IMR-90 (cell line): Measurements from ENCODE around the gene ORMDL3. TPM values are rescaled to one million over a fixed set of nuclear protein-coding genes. Genes with fewer than 3 reads are reported as not detected.

ENCODE experiments used
- ATAC-seq: fragments of 200-7000 bp; cut with Tn5 transposase; 2 replicates; pipeline ENCODE4 v1.9.1; 2020; ENCODE audit warnings: low read depth, mild to moderate bottlenecking, moderate library complexity
- BruUV-seq: library from RNA; stranded (reverse); fragments of 400-500 nt; replicated peaks from 2 replicates; lab custom pipeline; 2021; lab: Mats Ljungman, UMichigan
- CTCF ChIA-PET: fragments of 300-600 bp; formaldehyde crosslinking; extraction: SDS; loops from one replicate; lab custom pipeline; 2021; ENCODE audit warnings: antibody characterized with exemption; lab: Yijun Ruan, JAX
- POLR2A ChIA-PET: fragments of 300-600 bp; sonication (Branson Sonifier 250); formaldehyde crosslinking; loops from one replicate; lab custom pipeline; 2022; ENCODE audit warnings: antibody characterized with exemption; ENCODE audit not compliant: unreplicated experiment; lab: Charles Lee
- DNase-seq: peaks from one replicate; pipeline ENCODE4 v3.0.0; 2013
- H2AFZ ChIP-seq: replicated peaks from 2 replicates; pipeline ENCODE3; 2013; ENCODE audit warnings: low read length, mild to moderate bottlenecking; ENCODE audit not compliant: poor library complexity
- H2AK5ac ChIP-seq: 2 replicates; pipeline ENCODE4 v1.6.1; 2013; ENCODE audit warnings: low read depth, low read length, inconsistent platforms
- H2AK9ac ChIP-seq: replicated peaks from 2 replicates; pipeline ENCODE3; 2013; ENCODE audit warnings: mild to moderate bottlenecking, low read depth, low read length, moderate library complexity; ENCODE audit not compliant: poor library complexity
- H2BK120ac ChIP-seq: 2 replicates; pipeline ENCODE4 v1.6.1; 2013; ENCODE audit warnings: low read depth, low read length, inconsistent platforms
- H2BK15ac ChIP-seq: 3 replicates; pipeline ENCODE4 v1.6.1; 2013; ENCODE audit warnings: low read depth, low read length, inconsistent platforms
- H2BK20ac ChIP-seq: 2 replicates; pipeline ENCODE4 v1.6.1; 2013; ENCODE audit warnings: low read depth, mild to moderate bottlenecking, inconsistent platforms, low read length, moderate library complexity
- H2BK5ac ChIP-seq: 2 replicates; pipeline ENCODE4 v1.6.1; 2013; ENCODE audit warnings: mild to moderate bottlenecking, low read depth, low read length, inconsistent platforms; ENCODE audit not compliant: poor library complexity, severe bottlenecking
- H3K14ac ChIP-seq: replicated peaks from 2 replicates; pipeline ENCODE4 v1.6.1; 2013; ENCODE audit warnings: low read depth, low read length, inconsistent platforms
- H3K18ac ChIP-seq: 2 replicates; pipeline ENCODE4 v1.6.1; 2013; ENCODE audit warnings: low read depth, low read length, control low read depth
- H3K23ac ChIP-seq: 2 replicates; pipeline ENCODE4 v1.6.1; 2013; ENCODE audit warnings: low read depth, low read length, inconsistent platforms
- H3K27ac ChIP-seq: 2 replicates; pipeline ENCODE4 v1.5.1; 2013; ENCODE audit warnings: mild to moderate bottlenecking, control low read depth, low read length; ENCODE audit not compliant: insufficient read depth
- H3K27me3 ChIP-seq: 2 replicates; pipeline ENCODE4 v1.6.1; 2013; ENCODE audit warnings: low read length; ENCODE audit not compliant: control insufficient read depth, insufficient read depth
- H3K36me3 ChIP-seq: 2 replicates; pipeline ENCODE4 v1.6.1; 2013; ENCODE audit warnings: low read length, mixed read lengths; ENCODE audit not compliant: control insufficient read depth, insufficient read depth
- H3K4ac ChIP-seq: 2 replicates; pipeline ENCODE4 v1.6.1; 2013; ENCODE audit warnings: low read depth, low read length, inconsistent platforms
- H3K4me1 ChIP-seq: 2 replicates; pipeline ENCODE4 v1.6.1; 2013; ENCODE audit warnings: low read length, mixed read lengths; ENCODE audit not compliant: control insufficient read depth, insufficient read depth
- H3K4me2 ChIP-seq: 2 replicates; pipeline ENCODE4 v1.6.1; 2013; ENCODE audit warnings: low read depth, mild to moderate bottlenecking, control low read depth, low read length, moderate library complexity
- H3K4me3 ChIP-seq: 2 replicates; pipeline ENCODE4 v1.5.1; 2013; ENCODE audit warnings: low read depth, mild to moderate bottlenecking, control low read depth, low read length, moderate library complexity; ENCODE audit not compliant: insufficient read depth
- H3K56ac ChIP-seq: 2 replicates; pipeline ENCODE4 v1.6.1; 2013; ENCODE audit warnings: low read length, inconsistent platforms; ENCODE audit not compliant: insufficient read depth; ENCODE audit errors: extremely low read depth
- H3K79me1 ChIP-seq, 2 experiments: 2 replicates each; pipeline ENCODE4 v1.6.1; 2013; ENCODE audit warnings: low read length in 2 of 2, inconsistent platforms in 1 of 2, low read depth in 1 of 2
- H3K9ac ChIP-seq: 2 replicates; pipeline ENCODE4 v1.6.1; 2013; ENCODE audit warnings: low read depth, low read length, control low read depth
- H3K9me1 ChIP-seq: 2 replicates; pipeline ENCODE4 v1.6.1; 2013; ENCODE audit warnings: low read length, inconsistent platforms; ENCODE audit not compliant: insufficient read depth
- H3K9me3 ChIP-seq: 2 replicates; pipeline ENCODE4 v1.6.1; 2013; ENCODE audit warnings: low read length; ENCODE audit not compliant: control insufficient read depth, insufficient read depth
- H4K20me1 ChIP-seq: 2 replicates; pipeline ENCODE4 v1.6.1; 2013; ENCODE audit warnings: low read length, inconsistent platforms; ENCODE audit not compliant: insufficient read depth
- H4K5ac ChIP-seq: 2 replicates; pipeline ENCODE4 v1.6.1; 2013; ENCODE audit warnings: mild to moderate bottlenecking, low read depth, low read length, control low read depth
- H4K8ac ChIP-seq, 2 experiments: 2 replicates each; pipeline ENCODE4 v1.6.1; 2013; ENCODE audit warnings: low read depth in 2 of 2, low read length in 2 of 2, control low read depth in 1 of 2, inconsistent platforms in 1 of 2
- H4K91ac ChIP-seq: 2 replicates; pipeline ENCODE4 v1.6.1; 2013; ENCODE audit warnings: low read depth, low read length, inconsistent platforms; ENCODE audit not compliant: insufficient read depth
- BHLHE40 ChIP-seq: fragments of 150-350 bp; IDR thresholded peaks from 2 replicates; pipeline ENCODE4 v1.6.1; 2016; ENCODE audit warnings: mild to moderate bottlenecking, low read depth, low read length
- FOS ChIP-seq: fragments of 150-350 bp; IDR thresholded peaks from 2 replicates; pipeline ENCODE4 v1.6.1; 2016; ENCODE audit warnings: low read depth, low read length
- MAFK ChIP-seq: IDR thresholded peaks from 2 replicates; pipeline ENCODE4 v1.6.1; 2012; ENCODE audit warnings: low read depth, low read length, improper control_type of control experiment
- MXI1 ChIP-seq: IDR thresholded peaks from 2 replicates; pipeline ENCODE4 v1.6.1; 2012; ENCODE audit warnings: low read depth, mild to moderate bottlenecking, low read length, moderate library complexity, borderline replicate concordance
- NFE2L2 ChIP-seq: fragments of 150-350 bp; IDR thresholded peaks from 2 replicates; pipeline ENCODE4 v1.6.1; 2016; ENCODE audit warnings: low read depth, mild to moderate bottlenecking, low read length
- RAD21 ChIP-seq: IDR thresholded peaks from 2 replicates; pipeline ENCODE4 v1.6.1; 2012; ENCODE audit warnings: low read length, improper control_type of control experiment
- RFX5 ChIP-seq: IDR thresholded peaks from 2 replicates; pipeline ENCODE4 v1.8.0; 2012; ENCODE audit warnings: low read depth, mild to moderate bottlenecking, low read length, moderate library complexity
- WGBS, 2 experiments: methylation state at CpG; one replicate each; pipeline versions ENCODE4 v1.1.5 to v1.1.7; 2013; ENCODE audit warnings: missing lambda C conversion rate in 2 of 2; ENCODE audit not compliant: insufficient read length in 1 of 2; ENCODE audit errors: extremely low coverage in 2 of 2; 5-methylcytosine and 5-hydroxymethylcytosine counted together
- dilution Hi-C: fragments of 300-500 bp; cut with HindIII; formaldehyde crosslinking; loops from one replicate; pipeline ENCODE4 v1.14.3; 2018; ENCODE audit warnings: low sequenced_read_pairs; ENCODE audit not compliant: unreplicated experiment
- in situ Hi-C: fragments of 300-500 bp; cut with MboI; formaldehyde crosslinking; loops from 3 replicates; pipeline ENCODE4 v1.14.3; 2019; ENCODE audit warnings: low sequenced_read_pairs, inconsistent platforms, mixed read lengths
- intact Hi-C: fragments of 100-400 bp; cut with micrococcal nuclease; formaldehyde crosslinking; loops from 2 replicates; pipeline ENCODE4 v1.10.0; 2022
- polyA plus RNA-seq, 3 experiments: library from polyadenylated mRNA; depleted of rRNA; stranded (reverse); fragments of >200 nt; gene quantifications; 2 replicates each; pipeline ENCODE4 v1.2.3, GENCODE V29; 2012; ENCODE audit warnings: low replicate concordance in 1 of 3
- total RNA-seq: library from RNA; depleted of rRNA; stranded (reverse); fragments of >200 nt; gene quantifications from 2 replicates; pipeline ENCODE4 v1.2.3, GENCODE V29; 2012
- TF ChIP-seq, protein P1 (sequence below): fragments of 150-350 bp; IDR thresholded peaks from 2 replicates; pipeline ENCODE4 v1.6.1; 2017; ENCODE audit warnings: mild to moderate bottlenecking, antibody characterized with exemption, low read length, low read depth
- TF ChIP-seq, protein P2 (sequence below): conservative IDR thresholded peaks from 2 replicates; pipeline ENCODE4 v1.5.1; 2012; ENCODE audit warnings: mild to moderate bottlenecking, low read depth, low read length, improper control_type of control experiment

ORMDL3 gene
- total and polyA plus RNA-seq, 2 of the 4 experiments (the other 2 are of a cell fraction) = 45.7 to 78.6 TPM

DNA sequence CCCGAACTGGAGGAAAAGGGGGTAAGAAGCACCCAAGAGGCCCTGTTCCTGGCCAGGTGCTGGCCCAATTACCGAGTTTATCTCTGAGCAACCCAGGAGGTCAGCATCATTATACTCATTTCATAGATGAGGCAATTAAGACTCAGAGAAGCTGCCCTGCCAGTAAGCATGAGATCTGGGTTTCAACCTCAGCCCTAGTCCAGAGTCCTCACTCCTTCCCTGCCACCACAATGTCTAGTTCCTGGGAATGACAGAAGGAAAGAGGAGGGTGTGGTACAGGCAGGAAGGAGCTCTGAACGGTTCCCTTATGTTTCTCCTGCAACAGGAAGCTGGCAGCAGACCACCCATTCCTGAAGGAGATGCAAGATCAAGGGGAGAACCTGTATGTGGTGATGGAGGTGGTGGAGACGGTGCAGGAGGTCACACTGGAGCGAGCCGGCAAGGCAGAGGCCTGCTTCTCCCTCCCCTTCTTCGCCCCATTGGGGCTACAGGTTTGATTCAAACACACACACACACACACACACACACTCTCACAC is 42.8 kb upstream of the ORMDL3 start:
- dilution Hi-C loops = no loop called here
- CTCF ChIA-PET = interaction anchor here (0.9 to 1.0 kb wide), 2 partner anchors 10 to 13 kb away, joined by 3 to 5 read pairs; no protein-coding TSS in a partner anchor

More for the DNA sequence above, 42.8 kb upstream of the ORMDL3 start:
- BruUV-seq = no TSS peak
- TF ChIP-seq, protein P1, sequence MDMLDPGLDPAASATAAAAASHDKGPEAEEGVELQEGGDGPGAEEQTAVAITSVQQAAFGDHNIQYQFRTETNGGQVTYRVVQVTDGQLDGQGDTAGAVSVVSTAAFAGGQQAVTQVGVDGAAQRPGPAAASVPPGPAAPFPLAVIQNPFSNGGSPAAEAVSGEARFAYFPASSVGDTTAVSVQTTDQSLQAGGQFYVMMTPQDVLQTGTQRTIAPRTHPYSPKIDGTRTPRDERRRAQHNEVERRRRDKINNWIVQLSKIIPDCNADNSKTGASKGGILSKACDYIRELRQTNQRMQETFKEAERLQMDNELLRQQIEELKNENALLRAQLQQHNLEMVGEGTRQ = no peak
- TF ChIP-seq NFE2L2 (no peak), FOS (no peak), BHLHE40 (no peak), MXI1 (no peak), RAD21 (no peak), RFX5 (no peak), MAFK (no peak)
- TF ChIP-seq, protein P2, sequence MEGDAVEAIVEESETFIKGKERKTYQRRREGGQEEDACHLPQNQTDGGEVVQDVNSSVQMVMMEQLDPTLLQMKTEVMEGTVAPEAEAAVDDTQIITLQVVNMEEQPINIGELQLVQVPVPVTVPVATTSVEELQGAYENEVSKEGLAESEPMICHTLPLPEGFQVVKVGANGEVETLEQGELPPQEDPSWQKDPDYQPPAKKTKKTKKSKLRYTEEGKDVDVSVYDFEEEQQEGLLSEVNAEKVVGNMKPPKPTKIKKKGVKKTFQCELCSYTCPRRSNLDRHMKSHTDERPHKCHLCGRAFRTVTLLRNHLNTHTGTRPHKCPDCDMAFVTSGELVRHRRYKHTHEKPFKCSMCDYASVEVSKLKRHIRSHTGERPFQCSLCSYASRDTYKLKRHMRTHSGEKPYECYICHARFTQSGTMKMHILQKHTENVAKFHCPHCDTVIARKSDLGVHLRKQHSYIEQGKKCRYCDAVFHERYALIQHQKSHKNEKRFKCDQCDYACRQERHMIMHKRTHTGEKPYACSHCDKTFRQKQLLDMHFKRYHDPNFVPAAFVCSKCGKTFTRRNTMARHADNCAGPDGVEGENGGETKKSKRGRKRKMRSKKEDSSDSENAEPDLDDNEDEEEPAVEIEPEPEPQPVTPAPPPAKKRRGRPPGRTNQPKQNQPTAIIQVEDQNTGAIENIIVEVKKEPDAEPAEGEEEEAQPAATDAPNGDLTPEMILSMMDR = no peak
- intact Hi-C loops = no loop called here
- Histone ChIP-seq H3K14ac (no peak overlapping the region), H3K23ac (no peak overlapping the region), H4K91ac (no peak overlapping the region), H2BK5ac (no peak overlapping the region), H3K27ac (no peak overlapping the region), H3K36me3 (no peaks in the 10 kb centered on the region), H3K79me1 (no peaks in the 10 kb centered on the region), H3K18ac (no peak overlapping the region), H4K20me1 (no peaks in the 10 kb centered on the region), H3K9me1 (no peaks in the 10 kb centered on the region), H3K27me3 (peaks cover 50% of the 10 kb centered on the region), H2AK5ac (no peak overlapping the region), H3K4me1 (no peaks in the 10 kb centered on the region), H2BK20ac (no peak overlapping the region), H2AFZ (no peak overlapping the region), H3K9me3 (no peaks in the 10 kb centered on the region), H4K5ac (no peak overlapping the region), H3K56ac (no peak overlapping the region), H3K4ac (no peak overlapping the region), H2BK120ac (no peak overlapping the region), H3K9ac (no peak overlapping the region), H3K4me3 (no peak overlapping the region), H3K4me2 (no peak overlapping the region), H2AK9ac (no peak overlapping the region), H2BK15ac (no peak overlapping the region; the same call in 2 of the 3 replicates), H4K8ac (no peak overlapping the region)
- ATAC-seq (no peak), DNase-seq (no peak)
- 33% methylated on average over 1 of the region's 7 CpGs; no CpG with 5 or more reads in 1 of the 2 experiments for WGBS, 2 experiments
- POLR2A ChIA-PET = no interaction called here
- in situ Hi-C loops = loop anchor here (10.0 kb wide), 1 partner anchor 195 kb away; no protein-coding TSS in a partner anchor
